Putamen (tissue), 1 donor: ENCODE data around the gene PHKG1.
"Not testable (repeated sequence)": the region's sequence is repeated elsewhere in the genome, so short reads cannot be mapped to it uniquely, and the experiment has no call there.

Experiments
- DNase-seq: peaks from one replicate; pipeline ENCODE4 v3.0.0-alpha.2; 2016; ENCODE audit warnings: low spot score

PHKG1 gene

DNA sequence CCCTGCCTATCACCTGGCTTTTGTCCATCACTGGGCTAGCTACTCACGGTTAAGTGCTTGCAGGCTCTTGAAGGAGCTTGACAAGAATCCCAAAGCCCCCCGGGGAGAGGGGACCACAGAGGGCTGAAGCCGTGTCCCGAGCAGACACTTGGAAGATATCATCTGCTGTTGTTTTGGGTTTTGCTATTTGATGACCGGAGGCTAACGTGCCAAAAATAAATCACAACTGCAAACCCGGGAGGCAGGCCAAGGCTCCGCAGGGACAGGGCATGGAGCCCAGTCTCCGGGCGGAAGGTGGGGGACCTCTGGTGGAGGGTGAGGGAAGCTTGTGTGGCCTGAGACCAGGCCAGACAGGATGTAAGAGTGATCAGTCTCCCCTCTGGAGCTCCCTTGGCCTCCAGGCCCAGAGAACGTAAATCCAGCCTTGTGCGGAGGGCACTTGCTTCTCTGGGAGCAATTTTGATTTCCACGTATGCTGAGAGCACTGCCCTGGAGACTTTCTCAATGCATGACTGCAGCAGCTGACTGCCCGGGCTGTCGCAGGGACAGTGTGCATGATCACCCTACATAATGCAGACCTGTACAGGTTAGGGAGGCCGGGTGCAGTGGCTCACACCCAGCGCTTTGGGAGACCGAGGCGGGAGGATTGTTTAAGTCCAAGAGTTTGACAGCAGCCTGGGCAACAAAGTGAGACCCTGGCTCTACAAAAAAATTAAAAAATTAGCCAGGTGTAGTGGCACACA is at the start of gene PHKG1:
Gene PHKG1, minus strand, starts transcription at position 164 of the 743 bp plus-strand sequence. CDS start 4,011 bp downstream, outside the sequence.
- peak; percentile 84 for DNase-seq

DNA sequence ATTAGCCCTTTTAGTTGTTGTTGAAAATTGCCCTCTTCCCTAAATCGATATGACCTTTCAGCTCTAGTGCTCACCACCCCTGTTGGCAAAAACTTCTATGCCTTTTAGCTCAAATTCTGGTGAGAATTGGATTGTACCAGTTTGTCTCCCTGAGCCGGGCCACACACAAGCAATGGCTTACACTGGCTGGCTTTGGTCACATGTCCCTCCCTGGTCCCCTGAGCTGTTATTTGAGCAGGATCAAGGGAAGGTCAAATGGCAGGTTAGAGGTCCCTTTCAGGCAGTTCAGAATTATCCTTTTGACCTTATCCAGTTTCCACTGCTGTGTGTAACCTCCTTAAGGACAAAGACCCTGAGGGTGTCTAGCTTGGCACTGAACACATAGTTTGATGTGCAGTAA is 38.3 kb upstream of the PHKG1 start:
- DNase-seq = not testable (repeated sequence)

DNA sequence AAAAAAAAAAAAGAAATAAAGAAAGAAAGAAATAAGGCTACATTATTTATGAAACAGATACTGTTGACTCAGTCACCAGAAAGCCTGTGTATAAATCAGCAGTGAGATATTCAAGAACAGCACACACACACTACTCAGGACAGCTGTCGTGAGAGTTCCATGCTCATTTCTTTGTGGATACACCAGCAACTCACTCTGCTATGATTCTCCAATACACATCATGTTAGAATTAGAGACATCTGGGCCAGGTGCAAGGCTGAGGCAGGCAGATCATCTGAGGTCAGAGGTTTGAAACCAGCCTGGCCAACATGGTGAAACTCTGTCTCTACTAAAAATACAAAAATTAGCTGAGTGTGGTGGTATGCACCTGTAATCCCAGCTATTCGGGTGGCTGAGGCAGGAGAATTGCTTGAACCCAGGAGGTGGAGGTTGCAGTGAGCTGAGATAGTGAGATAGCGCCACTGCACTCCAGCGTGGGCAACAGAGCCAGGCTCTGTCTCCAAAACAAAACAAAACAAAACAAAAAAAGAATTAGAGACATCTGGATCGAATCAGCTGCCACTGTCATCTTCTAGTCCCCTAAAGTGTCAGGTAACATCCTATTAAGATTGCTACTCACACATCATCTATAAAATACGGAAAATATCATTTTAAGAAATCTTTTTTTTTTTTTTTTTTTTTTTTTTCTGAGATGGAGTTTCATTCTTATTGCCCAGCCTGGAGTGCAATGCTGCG is 34.7 kb upstream of the PHKG1 start:
- no peak for DNase-seq

DNA sequence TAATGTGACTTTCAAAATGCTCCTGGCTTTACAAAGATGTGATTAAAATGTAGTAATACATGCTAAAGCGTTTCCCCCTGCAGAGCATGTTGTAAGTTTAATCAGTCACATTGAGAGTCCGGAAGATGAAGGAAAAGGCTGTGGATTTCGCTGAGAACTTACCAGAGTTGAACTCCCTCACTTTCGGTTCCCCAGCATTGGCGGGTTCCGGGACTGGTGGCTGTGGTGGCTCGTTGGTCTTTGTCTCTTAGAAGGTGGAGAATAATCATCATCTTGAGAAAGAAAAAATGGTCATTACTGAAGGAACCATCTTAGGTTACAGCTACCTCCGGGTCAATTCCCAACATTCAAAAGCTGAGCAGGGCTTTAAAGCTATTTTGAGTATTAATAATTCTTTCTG is 33.1 kb upstream of the PHKG1 start:
- DNase-seq = no peak

DNA sequence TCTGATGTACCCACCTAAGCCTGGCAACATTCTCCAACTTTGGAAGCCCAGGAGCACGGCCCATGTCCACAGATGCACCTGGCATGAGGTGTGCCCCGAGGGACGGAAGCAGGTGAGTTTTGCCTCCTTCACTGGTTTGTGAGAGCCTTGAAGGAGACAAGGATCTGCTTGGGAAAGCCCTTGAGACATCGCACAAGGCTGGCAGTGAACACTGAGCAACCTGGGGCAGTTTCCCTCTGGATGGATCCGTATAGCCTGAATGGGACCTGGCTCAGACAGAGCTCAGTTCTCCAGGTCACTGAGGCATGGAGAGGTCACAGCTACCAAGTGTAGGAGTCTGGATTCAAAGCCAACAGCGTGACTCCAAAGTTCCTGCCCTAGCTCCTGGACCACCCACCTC is 32.2 kb upstream of the PHKG1 start:
- no peak for DNase-seq

DNA sequence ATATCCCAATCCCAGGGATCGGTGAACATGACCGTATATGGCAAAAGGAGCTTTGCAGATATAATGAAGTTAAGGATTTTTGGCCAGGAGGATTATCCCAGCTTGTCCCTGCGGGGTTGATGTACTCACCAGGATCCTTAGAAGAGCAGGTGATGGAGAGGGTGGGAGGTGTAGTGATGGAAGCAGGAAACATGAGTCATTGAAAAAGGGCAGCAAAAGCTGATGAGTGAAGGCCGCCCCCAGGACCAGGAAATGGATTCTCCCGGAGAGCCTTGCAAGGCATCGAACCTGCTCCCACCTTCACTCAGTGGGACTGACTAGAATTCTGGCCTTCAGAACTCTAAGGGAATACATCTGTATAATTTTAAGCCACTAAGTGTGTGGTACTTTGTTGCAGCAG is 28.7 kb upstream of the PHKG1 start:
- DNase-seq = peak; percentile 34

DNA sequence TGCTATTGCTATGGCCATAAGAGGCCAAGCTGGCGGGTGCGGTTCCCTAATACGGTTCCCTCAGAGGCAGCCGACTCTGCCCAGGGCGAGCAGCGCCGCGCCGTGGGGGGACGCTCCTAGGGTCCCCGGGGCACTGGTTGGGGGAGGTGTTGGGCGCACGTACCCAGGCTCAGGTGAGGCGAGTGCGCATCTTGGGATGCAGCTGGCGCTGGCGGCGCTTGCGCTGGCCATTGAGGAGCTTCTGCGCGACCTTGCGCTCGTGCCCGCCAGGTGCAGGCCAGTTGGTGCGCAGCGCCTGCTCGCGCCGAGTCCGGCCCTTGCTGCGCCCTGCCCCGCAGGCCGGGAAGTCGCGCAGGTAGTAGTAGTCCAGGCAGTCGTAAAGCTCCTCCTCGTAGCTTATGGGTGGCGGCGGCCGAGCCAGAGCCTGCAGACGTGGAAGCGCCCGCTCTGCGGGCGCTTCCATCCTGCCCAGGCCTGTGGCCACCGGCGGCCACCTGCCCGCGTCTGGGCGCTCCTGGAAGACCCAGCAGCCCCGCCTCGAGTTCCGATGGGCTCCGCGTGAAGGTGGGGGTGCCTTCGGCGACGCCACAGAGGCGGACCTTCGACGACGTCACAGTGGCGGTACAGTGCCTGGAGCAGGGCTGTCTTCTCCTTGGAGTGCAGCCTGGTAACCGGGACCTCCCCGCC is 23.2 kb upstream of the PHKG1 start, which contains the start of gene NUPR2:
Gene NUPR2, minus strand, starts transcription at position 566 of the 687 bp plus-strand sequence. Its CDS starts 103 bp downstream, at position 463.
- DNase-seq = no peak

DNA sequence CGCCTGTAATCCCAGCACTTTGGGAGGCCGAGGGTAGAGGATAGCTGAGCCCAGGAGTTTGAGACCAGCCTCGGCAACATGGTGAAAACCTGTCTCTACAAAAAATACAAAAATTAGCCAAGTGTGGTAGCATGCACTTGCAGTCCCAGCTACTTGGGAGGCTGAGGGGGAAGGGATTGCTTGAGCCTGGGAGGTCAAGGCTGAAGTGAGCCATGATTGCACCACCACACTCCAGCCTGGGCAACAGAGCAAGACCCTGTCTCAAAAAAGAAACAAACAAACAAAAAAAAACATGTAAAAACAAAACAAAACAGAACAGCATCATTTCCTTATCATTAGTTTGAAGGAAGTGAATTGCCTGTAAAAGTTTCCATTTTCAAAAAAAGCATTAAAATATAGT is 19.5 kb upstream of the PHKG1 start:
- DNase-seq = not testable (repeated sequence)

DNA sequence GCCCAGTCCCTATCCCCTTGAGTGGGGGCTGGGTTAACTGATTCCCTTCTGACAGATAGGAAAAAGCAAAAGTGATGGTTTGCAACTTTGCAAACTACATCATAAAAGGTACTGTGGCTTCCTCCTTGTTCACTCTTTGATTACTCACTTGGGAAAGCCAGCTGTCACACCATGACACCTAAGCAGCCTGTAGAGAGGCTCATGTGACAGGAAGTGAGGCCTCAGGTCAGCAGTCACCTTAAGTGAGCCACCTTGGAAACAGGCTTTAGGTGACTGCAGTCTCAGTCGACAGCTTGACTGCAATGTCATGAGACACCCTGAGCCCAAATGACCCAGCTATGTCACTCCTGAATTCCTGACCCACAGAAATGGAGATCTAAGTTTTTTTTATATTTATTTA is 17.9 kb upstream of the PHKG1 start:
- DNase-seq = no peak

DNA sequence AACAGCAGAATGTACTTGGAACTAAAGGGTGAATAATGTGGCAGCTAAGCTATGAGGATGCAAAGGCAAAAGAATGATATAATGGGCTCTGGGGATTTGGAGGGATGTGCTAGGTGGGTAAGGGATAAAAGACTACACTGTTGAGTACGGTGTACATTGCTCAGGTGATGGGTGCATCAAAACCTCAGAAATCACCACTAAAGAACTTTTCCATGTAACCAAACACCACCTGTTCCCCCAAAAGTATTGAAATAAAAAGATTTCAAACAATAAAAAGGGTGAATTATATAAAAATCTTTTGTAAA is 15.2 kb upstream of the PHKG1 start:
- no peak for DNase-seq

DNA sequence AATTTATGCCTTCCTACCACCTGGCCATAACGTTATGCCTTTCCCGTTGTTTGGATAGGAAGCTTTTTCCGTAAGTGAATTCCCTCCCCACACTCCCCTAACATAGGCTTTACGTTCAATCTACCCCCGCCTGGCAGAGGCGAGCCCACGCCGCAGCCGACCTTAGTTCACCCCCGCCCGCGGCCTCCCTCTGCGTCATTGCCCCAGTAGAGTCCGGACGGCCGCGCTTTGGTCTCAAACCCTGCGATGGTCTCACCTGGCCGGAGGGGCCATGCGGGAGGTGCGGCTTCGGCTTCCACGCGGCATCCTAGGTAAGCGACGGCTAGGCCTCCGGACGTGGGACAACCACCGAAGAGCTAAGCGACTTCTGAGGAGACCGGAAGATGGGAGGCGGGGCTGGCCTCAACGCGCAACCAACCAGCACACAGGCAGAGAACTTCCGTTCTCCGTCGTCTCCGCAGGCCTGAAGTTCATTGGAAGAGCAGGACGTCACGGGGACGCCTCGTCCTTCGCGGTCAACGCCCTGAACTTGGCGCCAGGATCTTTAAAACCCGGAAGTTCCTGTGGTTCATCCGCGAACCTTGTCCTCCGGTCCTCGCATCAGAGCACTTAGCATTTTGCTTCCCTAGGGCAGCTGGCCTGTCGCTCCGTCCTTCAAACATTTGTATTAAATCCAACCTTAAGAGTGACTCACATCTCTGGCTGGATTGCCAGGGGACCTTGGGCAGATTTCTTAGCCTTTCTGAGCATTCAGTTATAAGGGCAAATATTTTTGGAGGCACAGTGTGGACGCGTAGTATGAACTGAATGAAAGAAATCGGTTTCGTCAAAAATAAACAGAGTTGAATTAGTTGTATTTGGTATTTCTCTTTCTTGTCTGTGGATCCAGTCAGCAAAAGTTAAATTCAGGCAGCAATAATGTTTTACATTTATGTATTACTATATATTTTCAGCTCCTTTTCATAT is 13.6 kb upstream of the PHKG1 start, which contains the start of gene CHCHD2:
Gene CHCHD2, minus strand, starts transcription at position 369 of the 966 bp plus-strand sequence. Its CDS starts 63 bp downstream, at position 306.
- DNase-seq = peak; percentile 99

DNA sequence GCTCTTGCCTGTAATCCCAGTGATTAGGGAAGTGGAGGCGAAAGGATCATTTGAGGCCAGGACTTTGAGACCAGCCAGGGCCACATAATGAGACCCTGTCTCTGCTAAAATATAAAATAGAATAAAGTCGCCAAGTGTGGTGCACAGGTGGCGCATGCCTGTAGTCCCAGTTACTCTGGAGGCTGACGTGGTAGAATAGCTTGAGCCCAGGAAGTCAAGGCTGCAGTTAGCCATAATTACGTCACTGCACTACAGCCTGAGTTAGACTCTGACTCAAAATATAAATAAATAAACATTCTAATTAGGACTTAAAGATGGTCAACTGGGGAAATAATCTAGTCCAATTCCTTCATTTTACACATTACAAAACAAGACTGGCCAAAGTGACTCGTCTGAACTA is 12.8 kb upstream of the PHKG1 start:
- no peak for DNase-seq

DNA sequence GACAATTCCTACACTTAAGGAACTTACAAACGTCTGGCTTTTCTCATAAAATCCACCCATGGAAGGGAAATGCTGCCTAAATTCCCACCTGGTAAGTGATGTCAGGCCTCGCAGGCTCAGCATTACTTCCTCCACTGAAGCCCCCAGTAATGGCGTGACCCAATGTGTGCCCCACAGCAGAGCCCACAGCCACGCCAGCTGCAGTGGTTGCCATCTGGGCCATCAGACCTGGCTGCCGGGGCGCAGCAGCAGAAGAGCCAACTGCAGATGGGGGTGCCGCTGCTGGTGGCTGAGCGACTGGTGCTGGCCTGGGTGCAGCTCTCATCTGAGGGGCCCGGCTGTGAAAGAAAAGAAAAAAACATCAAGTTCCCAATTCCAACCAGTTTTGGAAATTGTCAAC is 11.4 kb upstream of the PHKG1 start:
- not testable (repeated sequence) for DNase-seq

DNA sequence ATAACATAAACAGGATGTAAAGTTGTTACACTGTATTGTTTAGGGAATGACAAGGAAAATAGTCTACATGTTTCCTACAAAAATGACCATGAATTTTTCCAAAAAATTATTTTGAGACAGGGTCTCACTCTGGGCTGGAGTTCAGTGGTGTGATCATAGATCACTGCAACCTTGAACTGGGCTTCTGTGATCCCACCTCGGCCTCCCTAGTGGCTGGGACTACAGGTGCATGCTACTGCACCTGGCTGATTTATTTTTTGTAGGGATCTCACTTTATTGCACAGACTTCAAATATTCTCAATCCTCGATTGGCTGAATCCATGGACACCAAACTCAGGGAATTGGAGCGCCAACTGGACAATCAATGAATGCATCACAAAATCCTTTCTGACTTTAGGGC is 6.9 kb upstream of the PHKG1 start:
- DNase-seq = no peak

DNA sequence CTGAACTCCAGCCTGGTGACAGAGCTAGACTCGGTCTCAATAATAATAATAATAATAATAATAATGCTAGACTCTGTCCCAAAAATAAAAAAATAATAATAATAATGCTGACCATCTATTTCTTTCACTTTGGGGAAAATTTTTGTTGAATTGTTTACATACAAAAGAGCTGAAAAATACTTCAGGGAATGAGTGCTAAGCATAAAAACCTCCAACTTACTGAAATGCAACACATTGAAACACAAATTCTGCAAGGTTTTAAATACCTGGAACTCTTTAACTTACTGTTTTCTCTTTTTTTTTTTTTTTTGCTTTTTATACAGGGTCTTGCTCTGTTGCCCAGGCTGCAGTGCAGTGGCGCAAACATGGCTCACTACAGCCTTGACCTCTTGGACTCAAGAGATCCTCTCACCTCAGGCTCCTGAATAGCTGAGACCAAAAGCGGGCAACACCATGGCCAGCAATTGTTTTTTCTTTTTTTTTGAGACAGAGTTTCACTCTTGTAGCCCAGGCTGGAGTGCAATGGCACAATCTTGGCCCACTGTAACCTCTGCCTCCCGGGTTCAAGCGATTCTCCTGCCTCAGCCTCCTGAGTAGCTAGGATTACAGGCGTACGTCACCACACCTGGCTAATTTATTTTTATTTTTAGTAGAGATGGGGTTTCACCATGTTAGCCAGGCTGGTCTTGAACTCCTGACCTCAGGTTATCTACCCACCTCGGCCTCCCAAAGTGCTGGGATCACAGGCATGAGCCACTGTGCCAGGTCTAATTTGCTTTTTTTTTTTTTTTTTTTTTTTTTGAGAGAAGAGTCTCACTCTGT is 5.6 kb upstream of the PHKG1 start:
- not testable (repeated sequence) for DNase-seq

DNA sequence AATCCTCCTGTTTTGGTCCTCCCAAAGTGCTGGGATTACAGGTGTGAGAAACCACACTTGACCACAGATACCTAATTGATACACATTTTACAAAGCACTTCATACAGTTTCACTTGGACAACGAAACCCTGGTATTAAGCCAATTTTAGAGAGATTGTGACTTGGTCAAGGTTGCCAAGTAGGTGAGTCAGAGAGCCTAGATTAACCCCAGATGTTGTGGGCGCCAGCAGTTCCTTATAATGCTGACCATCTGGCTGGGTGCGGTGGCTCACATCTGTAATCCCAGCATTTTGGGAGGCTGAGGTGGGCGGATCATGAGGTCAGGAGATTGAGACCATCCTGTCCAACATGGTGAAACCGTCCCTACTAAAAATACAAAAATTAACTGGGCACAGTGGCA is 4.9 kb upstream of the PHKG1 start:
- no peak for DNase-seq

DNA sequence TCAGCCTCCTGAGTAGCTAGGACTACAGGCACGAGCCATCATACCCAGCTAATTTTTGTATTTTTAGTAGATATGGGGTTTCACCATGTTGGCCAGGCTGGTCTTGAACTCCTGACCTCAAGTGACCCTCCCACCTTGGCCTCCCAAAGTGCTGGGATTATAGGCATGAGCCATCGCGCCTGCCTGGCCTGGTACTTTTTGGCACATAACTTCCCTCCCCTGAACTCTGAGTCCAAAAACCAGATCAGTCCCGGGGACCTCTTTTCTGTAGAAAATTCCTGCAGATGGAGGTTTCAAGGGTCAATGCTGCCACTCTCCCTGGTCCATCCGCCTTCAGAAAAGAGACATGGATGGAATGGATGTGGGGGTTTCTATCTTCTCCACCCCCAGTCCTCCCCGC is 364 bp downstream of the PHKG1 start:
- not testable (repeated sequence) for DNase-seq

DNA sequence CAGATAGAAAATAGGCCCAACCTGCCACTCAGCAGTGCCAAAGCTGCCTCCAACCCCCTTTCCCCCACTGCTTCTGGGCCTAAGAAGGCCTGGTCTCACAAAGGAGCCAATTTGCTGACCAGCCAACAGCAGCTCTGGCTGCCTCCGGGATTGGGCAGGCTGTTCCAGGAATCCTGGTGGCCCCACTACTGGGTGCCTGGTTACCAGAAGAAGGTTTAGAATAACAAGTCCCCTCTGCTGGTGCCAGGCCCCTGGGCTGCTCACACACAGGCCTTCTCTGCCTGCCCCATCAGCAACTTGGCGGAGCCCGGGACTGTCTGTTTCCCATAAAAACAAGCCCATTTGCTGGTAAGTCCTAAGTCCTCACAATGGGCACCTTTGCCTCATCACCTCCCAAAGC is 1.2 kb downstream of the PHKG1 start:
- peak; percentile 68 for DNase-seq

DNA sequence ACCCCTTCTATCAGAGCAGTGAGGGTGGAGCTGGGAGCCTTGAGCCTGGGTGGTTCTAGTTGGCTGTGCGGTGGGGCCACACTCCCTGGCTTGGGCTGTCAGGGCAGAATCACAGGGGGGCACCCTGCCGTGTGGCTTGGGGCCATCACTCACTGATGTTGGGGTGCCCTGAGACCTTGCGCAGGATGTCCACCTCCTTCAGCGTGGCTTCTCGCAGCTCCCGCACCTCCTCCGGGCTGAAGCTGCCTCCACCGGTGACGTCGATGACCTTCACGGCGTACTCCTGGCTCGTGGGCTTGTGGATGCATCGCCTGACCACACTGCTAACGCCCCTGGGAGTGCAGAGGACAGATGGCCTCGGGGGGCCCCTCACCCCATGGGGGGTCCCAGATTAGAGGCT is 5.3 kb downstream of the PHKG1 start:
- no peak for DNase-seq

DNA sequence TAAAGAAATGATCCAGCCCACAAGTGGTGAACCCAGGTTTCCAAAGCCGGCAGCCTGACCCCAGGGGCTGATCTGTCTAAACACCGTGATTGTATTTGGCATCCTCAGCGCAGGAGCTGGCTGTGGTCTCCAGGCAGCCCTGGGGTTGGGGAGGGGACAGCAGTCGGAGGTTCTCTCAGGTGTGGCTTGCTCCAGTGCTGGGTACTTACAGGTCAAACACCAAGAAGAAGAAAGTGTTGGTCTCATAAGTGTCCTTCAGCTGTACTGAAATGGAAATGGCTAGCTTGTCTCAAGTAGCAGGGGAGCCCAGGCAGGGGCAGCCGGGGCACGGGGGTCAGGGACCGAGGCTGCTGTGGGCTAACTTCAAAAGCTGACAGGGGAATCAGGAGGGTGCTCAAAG is 6.0 kb downstream of the PHKG1 start:
- DNase-seq = no peak
